ENCODE results near the gene CLDN22. TPM values are rescaled to one million over a fixed set of nuclear protein-coding genes. Genes with fewer than 3 reads are reported as not detected.

The CLDN22 gene
- total and polyA plus RNA-seq, 2 donors (not counting 1 experiment from before 2014, with no cell fraction given): not detected

DNA sequence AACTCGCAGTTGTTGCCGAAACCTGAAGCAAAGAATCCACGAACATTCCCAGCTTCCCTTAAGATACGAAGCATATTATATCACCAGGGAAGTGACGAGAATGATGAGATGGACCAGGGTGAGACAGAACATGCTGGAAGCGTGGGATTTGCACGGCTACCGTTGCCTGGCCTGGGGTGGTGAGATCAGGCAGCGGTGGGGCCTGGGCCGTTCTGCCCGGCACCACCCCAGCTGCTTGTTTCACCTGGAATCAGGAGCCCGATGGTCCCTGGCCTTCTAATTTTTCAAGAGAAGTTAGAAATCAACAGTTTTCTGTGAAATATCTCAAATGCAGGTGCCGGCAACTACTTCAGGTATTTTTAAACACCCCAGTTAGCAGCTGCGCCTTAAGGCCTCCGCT, 5.7 kb downstream of the CLDN22 start:
- Mint-ChIP-seq H3K27ac (no peak overlapping the region), H3K27me3 (peaks cover 14% of the 10 kb centered on the region), H3K9me3 (ENCODE audit: insufficient read depth) (no peaks in the 10 kb centered on the region), H3K4me3 (no peak overlapping the region), H3K4me1 (no peaks in the 10 kb centered on the region)
- H3K4me1 ChIP-seq (ENCODE audit: control insufficient read depth in 2 of 2, insufficient read depth in 2 of 2, low read length in 2 of 2): no peaks in the 10 kb centered on the region
- DNase-seq (no peak), ATAC-seq (ENCODE audit: low read depth) (no peak)
- no peaks in the 10 kb centered on the region for H4K20me1 ChIP-seq (ENCODE audit: control insufficient read depth, insufficient read depth, low read length, poor library complexity, severe bottlenecking)
- no peak overlapping the region for H3K4me2 ChIP-seq (replicated peaks; ENCODE audit: low read depth, low read length, poor library complexity, severe bottlenecking)
- ChIA-PET CTCF (no interaction called here), POLR2A (no interaction called here)
- H3K79me2 ChIP-seq (ENCODE audit: control insufficient read depth, insufficient read depth, low read length): no peaks in the 10 kb centered on the region
- 96% methylated on average over 14 of the region's 15 CpGs for WGBS (ENCODE audit: insufficient coverage)
- no peak overlapping the region for H3K9ac ChIP-seq (ENCODE audit: low read length)
- no peak for TF ChIP-seq CTCF (IDR thresholded peaks at IDR 0.05)
- no peak for TF ChIP-seq EZH2 (IDR thresholded peaks at IDR 0.05; ENCODE audit: borderline replicate concordance, insufficient read depth, low read depth, low read length, poor library complexity, severe bottlenecking)
- intact Hi-C loops (cut with micrococcal nuclease): no loop called here
- H3K4me3 ChIP-seq (ENCODE audit: control extremely low read depth in 1 of 5, extremely low read depth in 1 of 5, insufficient read depth in 1 of 5, low read depth in 2 of 5, low read length in 4 of 5): no peak overlapping the region
- H3K36me3 ChIP-seq (replicated peaks in 1 of 2; ENCODE audit: control extremely low read depth in 1 of 2, control insufficient read depth in 1 of 2, extremely low read depth in 1 of 2, insufficient read depth in 2 of 2, low read length in 1 of 2): no peaks in the 10 kb centered on the region
- no peak overlapping the region for H2AFZ ChIP-seq (ENCODE audit: insufficient read depth, low read depth, low read length, poor library complexity, severe bottlenecking)
- peaks cover 0 to under 1% (median 0%) of the 10 kb centered on the region in 4 experiments for H3K27me3 ChIP-seq (replicated peaks in 1 of 4; ENCODE audit: control extremely low read depth in 1 of 4, control insufficient read depth in 3 of 4, insufficient read depth in 4 of 4, low read length in 3 of 4)
- H3K9me3 ChIP-seq (ENCODE audit: control extremely low read depth in 1 of 3, control insufficient read depth in 2 of 3, insufficient read depth in 1 of 3, low read length in 2 of 3): no peaks in the 10 kb centered on the region
- H3K27ac ChIP-seq (ENCODE audit: low read length in 2 of 2): no peak overlapping the region

DNA sequence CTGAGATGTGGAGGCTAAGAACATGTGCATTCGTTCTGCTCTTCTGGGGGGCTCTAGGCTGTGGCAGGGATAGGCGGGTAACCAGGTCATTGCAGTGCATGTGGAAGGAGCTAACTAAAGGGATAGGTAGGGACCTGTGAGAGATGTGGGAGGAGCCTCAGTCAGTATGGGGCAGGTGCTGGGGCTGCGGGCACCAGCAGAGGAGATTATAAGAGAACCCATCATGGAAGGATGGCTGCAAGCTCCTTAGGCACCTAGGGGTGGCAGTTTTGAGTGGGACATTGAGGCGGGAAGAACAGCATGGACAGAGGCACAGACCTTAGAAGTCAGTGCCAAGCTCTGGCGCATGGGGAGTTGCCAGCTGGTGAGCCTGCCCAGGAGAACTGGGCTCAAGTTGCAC, 7.2 kb downstream of the CLDN22 start:
- intact Hi-C loops (cut with micrococcal nuclease): no loop called here
- no peaks in the 10 kb centered on the region for H3K79me2 ChIP-seq (ENCODE audit: control insufficient read depth, insufficient read depth, low read length)
- H3K4me1 Mint-ChIP-seq: no peaks in the 10 kb centered on the region
- no peaks in the 10 kb centered on the region for H3K36me3 ChIP-seq (replicated peaks in 1 of 2; ENCODE audit: control extremely low read depth in 1 of 2, control insufficient read depth in 1 of 2, extremely low read depth in 1 of 2, insufficient read depth in 2 of 2, low read length in 1 of 2)
- no peaks in the 10 kb centered on the region for H3K9me3 Mint-ChIP-seq (ENCODE audit: insufficient read depth)
- no peak overlapping the region for H3K27ac Mint-ChIP-seq
- H3K27me3 ChIP-seq (replicated peaks in 1 of 4; ENCODE audit: control extremely low read depth in 1 of 4, control insufficient read depth in 3 of 4, insufficient read depth in 4 of 4, low read length in 3 of 4): peaks cover 0 to 2% (median 0%) of the 10 kb centered on the region in 4 experiments
- no peak overlapping the region for H3K9ac ChIP-seq (ENCODE audit: low read length)
- no peaks in the 10 kb centered on the region for H3K9me3 ChIP-seq (ENCODE audit: control extremely low read depth in 1 of 3, control insufficient read depth in 2 of 3, insufficient read depth in 1 of 3, low read length in 2 of 3)
- H3K4me3 ChIP-seq (ENCODE audit: control extremely low read depth in 1 of 5, extremely low read depth in 1 of 5, insufficient read depth in 1 of 5, low read depth in 2 of 5, low read length in 4 of 5): no peak overlapping the region
- no peaks in the 10 kb centered on the region for H3K4me1 ChIP-seq (ENCODE audit: control insufficient read depth in 2 of 2, insufficient read depth in 2 of 2, low read length in 2 of 2)
- no peak overlapping the region for H2AFZ ChIP-seq (ENCODE audit: insufficient read depth, low read depth, low read length, poor library complexity, severe bottlenecking)
- H3K27ac ChIP-seq (ENCODE audit: low read length in 2 of 2): no peak overlapping the region
- DNase-seq (no peak), ATAC-seq (ENCODE audit: low read depth) (no peak)
- H3K4me3 Mint-ChIP-seq: no peak overlapping the region
- ChIA-PET POLR2A (no interaction called here), CTCF (no interaction called here)
- H3K27me3 Mint-ChIP-seq: peaks cover 11% of the 10 kb centered on the region
- no peaks in the 10 kb centered on the region for H4K20me1 ChIP-seq (ENCODE audit: control insufficient read depth, insufficient read depth, low read length, poor library complexity, severe bottlenecking)
- no peak overlapping the region for H3K4me2 ChIP-seq (replicated peaks; ENCODE audit: low read depth, low read length, poor library complexity, severe bottlenecking)
- WGBS (ENCODE audit: insufficient coverage): 90% methylated on average over 5 of the region's 5 CpGs
- TF ChIP-seq CTCF (IDR thresholded peaks at IDR 0.05) (no peak), EZH2 (IDR thresholded peaks at IDR 0.05; ENCODE audit: borderline replicate concordance, insufficient read depth, low read depth, low read length, poor library complexity, severe bottlenecking) (no peak)

All from B cell (primary cell).